GM18858 (cell line): ENCODE data around the gene ROPN1B.
"Not testable (repeated sequence)": the region's sequence is repeated elsewhere in the genome, so short reads cannot be mapped to it uniquely, and the experiment has no call there.

Source experiments
- ATAC-seq: cut with Tn5 transposase; IDR thresholded peaks from one replicate; pipeline ENCODE4 v1.9.1; 2021; ENCODE audit not compliant: unreplicated experiment

Gene ROPN1B

DNA sequence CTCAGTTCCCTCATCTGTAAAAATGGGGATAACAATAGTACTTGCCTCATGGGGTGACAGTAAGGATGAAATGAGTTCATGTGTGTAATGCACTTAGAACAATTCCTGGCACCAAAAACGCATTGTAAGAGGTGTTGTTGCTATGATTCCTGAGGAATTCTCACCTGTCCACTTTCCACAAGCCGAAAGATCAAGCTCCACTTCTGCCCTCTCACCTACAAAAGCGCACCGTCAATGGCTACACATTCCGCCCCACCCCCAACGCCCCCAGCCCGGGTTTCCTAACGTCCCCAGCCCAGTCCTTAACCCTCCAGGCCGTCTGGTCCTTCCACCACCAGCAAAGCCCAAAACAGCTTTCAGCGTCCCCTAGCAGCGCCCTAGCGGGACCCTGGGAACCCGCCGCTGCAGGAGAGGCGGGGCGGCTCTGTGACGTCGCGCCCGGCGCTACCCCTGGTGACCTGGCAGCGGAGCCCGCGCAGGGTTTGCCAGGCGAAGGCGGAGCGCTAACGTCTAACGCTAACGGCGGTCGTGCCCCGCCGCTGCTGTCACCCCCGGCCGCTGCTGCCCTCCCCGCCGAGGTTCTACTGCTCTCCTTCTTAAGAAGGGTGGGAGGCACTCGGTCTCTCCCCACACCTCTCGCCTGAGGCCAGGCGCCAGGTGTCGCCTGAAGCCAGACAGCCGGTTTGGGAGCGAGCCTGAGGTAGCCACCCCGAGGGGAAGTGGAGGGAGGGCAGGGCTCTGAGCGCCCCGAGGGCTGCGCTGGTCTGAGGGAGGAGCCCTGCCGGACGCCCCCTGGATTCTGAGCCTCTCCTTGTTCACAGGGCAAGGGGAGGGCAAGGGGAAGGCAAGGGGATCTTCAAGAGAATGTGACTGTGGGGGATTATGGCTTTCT is at the start of gene ROPN1B:
Gene ROPN1B (plus strand): TSS at position 478 of the 892 bp plus-strand sequence. CDS start 2,877 bp downstream, outside the sequence.
- not testable (repeated sequence) for ATAC-seq

DNA sequence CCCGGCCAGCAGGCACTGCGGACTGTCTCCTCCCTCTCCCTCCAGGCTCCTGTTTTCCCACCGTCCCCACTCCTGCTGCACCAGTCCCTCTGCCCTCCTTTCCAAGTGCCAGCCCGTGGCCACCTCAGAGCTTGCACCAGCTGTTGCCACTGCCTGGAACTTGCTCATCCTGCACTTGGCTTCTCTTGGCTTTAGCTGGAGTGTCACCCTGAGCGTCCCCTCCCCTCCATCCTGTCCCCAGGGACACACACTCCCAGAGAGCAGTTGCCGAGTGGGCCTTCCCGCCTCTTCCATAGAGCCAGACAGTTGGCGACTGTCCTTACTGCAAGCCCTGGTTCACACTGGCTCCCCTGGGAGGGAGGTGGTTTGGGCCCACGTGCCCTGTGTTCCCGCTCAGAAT is 48.8 kb upstream of the ROPN1B start:
- not testable (repeated sequence) for ATAC-seq

DNA sequence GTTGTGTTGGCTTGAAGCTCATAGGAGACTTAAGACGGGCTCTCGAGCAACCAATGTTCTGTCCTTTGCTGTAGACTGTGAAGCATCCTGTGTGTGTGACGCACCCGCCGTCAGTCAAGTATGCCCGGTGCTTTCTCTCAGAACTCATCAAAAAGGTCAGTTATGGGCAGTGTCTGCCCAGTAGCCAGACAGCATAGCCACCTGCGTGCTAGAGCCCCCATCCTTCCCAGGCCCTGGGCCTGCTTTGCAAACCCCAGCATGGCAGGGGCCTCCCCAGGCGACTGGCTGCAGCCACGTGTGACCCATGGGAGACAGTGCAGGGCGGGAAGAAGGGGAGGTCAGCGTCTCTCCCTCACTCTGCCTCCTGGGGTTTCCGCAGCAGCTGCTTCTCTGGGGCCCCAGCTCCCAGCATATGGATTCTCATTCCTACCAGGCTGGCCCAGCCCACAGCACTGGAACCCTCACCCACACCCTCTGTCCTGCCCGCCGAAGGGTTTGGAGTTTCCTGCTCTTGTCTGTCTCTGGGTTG is 48.2 kb upstream of the ROPN1B start:
- not testable (repeated sequence) for ATAC-seq

DNA sequence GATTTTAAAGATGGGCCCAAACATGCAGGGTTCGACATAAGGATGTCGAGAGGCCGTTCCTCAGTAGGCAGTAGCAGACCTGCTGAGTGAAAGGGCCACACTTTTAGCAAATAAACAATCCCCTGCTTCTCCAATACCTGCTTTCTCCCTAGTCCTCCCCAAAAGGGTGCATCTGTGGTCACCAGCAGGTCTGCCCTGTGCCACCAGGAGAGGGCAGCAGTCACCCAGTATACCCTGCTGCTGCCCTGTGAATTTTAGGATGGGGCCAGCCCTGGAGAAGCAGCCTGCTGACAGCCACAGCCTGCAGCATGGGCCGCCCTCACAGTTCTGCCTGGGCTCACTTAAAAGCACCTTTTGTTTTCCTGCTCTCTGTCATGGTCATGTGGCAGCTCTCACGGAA is 47.3 kb upstream of the ROPN1B start:
- not testable (repeated sequence) for ATAC-seq

DNA sequence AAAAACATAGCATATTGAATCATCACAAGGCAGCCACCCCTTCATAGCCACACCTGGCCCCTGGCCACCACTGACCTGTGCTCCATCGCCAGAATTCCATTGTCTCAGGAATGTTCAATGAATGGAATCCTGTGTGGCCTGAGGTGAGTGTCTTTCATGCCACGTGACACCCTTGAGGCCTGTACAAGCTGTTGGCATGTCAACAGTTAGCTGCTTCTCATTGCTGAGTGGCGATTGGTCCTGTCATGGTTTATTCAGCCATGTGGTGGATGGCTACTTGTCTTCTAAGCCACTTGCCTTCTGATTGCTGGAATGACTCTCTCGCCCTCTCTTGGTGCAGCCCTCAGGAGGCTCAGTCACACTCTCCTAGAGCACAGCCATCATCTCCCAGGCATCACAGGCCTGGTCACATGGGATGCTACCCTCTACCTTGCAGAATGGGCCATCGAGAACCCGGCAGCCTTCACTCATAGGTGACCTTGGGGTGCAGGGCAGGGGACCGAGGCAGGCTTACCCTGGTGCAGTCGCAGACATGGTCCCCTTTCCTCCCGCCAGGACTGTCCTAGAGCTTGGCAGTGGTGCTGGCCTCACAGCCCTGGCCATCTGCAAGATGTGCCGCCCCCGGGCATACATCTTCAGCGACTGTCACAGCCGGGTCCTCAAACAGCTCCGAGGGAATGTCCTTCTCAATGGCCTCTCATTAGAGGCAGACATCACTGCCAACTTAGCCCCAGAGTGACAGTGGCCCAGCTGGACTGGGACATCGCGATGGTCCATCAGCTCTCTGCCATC is 45.5 kb upstream of the ROPN1B start:
- ATAC-seq: not testable (repeated sequence)

DNA sequence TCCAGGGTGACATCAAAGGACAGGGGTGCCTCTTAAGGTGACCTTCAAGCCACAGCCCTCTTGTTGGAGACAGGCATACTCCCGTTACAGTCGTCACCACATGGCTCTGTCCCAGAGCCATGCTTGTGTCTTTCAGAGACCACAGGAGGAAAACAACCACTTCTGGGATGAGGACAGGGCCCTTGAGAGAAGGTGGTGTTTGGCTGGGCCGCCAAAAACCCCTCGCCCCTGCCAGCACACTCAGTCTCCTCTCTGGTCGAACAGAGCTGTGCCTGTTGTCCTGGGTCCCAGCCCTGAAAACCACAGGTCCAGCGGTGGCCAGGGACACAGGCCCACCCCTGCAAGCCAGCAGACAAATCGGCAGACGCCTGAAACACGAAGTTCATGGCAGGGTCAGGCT is 44.7 kb upstream of the ROPN1B start:
- not testable (repeated sequence) for ATAC-seq

DNA sequence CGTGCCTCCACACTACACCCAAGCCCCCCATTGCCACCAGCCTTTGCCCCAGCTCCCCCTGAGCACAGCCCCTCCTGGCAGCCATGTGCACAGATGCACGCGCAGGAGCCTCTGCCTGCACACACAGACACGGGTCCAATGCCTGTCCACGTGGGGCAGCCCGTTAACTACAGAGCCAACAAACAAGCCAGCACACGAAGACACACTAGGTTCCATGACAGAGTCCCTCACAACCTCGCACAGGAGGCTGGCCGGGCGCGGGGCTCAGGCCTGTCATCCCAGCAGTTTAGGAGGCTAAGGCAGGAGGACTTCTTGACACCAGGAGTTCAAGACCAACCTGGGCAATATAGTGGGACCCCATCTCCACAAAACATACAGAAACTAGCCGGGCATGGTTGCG is 43.3 kb upstream of the ROPN1B start:
- not testable (repeated sequence) for ATAC-seq

DNA sequence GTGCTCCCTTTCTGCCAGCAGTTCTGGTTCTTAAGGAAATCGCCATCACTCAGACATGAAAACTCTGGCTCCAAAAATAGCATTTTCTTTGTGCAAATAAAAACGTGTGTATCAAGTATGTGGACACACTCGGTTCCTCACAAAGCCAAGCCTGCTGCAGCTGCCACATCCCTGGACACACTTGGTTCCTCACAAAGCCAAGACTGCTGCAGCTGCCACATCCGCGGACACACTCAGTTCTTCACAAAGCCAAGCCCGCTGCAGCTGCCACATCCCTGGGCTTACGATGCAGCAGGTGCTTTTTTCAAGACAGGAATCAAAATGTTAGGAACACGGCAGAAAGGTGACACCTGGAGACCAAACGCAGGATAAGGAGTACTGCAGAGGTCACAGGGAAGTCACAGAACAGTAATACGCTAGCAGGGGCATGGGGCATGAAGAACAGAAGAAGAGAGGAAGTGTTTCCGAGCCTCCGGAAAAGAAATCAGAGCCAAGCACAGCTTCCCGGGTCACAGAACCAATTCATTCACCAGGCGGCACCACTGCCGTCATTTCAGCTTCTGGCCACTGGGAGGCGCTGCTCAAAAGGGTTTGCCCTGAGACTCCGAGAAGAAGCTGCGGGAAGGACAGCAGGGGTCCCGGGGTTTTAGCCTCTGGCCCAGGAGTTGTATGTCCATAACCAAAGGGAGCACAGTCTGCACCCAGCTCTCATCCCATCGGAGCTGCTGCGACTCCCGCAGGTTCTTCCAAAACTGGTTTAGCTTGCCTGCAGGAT is 40.0 kb upstream of the ROPN1B start:
- ATAC-seq: not testable (repeated sequence)

DNA sequence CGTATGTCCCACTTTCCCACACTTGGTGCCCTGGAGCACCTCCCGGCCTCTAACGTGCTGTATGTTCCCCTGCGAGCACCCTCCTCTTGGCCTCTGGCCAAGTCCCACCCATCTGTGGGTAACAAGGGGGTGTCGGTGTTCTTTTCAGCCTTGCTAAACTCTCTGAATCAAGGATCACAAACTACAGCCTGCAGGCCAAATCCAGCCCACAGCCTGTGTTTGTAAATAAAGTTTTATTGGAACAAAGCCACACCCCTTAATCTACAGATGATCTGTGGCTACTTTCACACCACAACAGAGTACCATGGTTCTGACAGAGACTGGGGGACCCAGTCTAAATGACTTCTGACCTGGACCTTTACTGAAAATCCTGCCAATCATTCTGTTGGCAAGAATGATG is 39.2 kb upstream of the ROPN1B start:
- ATAC-seq: not testable (repeated sequence)

DNA sequence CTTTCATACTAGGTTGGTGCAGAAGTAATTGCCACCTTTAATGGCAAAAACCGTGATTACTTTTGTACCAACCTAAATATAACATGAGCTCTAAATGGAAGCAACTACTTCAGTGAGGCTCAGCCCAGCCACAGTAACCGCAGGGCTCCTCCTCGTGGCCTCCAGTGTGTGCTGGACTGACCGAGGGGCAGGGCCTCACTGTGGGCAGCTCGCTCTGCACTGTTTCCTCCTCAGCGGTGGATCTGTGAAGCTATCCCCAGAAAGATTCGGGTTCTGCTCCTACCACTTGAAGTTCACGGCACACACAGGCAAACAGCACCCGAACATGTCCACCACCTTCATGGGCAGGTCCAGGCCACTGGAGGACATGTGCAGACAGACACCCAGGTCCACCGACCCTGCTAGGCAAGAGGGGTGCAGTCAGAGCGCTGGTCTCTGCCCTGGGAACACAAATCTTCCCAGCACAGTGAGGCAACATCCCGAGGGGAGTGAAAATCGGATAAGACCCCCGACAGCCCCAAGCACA is 37.6 kb upstream of the ROPN1B start:
- not testable (repeated sequence) for ATAC-seq

DNA sequence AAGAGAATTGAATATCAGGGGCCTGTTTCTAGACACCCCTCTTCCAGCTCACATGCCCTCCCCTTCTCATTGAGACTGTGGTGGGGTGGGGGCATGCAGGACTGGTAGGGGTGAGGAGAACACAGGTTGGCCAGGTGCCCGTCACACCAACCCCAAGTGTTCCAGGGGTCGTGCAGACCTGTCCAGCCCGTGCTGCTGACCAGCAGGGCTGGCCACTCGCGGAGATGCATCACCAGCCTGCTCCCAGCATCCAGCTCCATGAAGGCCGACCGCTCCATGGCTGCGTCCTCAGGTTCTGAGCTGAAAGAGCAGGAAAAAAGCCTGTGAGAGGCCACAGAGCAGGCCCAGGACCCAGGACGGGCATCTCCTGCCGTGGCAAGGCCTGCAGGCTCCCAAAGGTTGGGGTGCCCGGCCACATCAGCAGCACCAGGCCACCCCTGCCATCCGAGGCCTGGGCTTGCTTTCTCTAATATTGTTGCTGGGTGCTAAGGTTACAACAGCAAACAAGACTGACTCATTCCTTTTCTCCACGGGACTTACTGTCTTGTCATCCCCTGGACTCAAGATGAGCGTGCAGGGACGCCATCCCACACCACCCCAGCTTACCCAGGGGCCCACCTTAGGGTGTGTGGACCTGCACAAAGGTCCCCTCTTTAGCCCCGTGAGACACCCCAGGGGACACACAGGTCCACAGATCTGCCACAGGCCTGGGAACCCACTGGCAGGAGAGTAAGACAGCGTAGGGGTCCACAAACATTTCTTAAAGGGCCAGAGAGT is 35.4 kb upstream of the ROPN1B start:
- ATAC-seq: not testable (repeated sequence)

DNA sequence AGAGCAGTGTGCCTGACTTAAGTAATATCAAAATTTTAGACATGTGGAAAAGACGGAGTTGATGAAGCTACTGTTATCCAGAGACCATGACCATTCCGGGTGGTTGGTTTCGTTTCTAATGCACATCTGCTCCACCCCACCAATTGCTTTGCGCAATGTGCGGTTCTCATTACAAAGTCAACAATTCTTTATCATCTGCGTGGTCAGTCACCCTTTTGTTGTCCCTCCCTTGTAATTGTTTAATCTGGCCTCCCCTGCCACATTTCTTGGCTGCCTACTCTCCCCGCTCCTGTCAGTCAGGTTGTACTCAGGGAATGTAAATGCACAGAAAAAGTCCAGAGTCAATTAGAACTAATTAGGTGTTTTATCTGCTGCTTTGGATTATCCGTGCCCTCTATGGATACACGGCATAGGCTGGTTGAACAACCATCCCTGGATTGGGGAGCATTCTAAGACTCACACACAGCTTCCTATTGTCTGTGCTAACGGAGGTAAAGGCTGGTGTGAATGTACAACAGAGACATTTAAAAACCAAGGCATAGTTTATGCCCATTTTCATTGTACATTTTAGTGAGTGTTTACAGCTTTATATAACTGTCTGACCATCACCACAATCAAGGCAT is 33.6 kb upstream of the ROPN1B start:
- ATAC-seq: not testable (repeated sequence)

DNA sequence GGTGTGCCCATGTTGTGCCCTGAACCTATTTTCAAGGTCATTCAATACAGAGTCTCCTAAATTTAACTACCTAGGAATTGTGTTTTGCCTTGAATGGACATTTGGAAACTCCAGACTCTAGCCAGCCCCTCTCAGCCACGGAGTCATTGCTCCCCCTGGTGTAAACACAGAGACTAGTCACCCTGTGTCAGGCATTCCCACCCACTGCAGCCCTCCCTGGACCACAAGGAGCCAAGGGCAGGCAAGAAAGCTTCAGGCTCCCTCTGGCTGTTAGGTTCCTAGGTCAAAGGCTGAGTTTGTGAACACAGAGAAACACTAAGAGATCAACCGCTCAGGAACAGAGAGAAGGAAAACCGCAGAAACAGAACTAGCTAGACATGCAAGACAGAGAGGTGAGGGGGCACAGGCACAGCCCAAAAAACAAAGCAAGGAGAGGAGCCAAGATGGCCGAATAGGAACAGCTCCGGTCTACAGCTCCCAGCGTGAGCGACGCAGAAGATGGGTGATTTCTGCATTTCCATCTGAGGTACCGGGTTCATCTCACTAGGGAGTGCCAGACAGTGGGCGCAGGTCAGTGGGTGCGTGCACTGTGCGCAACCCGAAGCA is 32.7 kb upstream of the ROPN1B start:
- ATAC-seq: not testable (repeated sequence)

DNA sequence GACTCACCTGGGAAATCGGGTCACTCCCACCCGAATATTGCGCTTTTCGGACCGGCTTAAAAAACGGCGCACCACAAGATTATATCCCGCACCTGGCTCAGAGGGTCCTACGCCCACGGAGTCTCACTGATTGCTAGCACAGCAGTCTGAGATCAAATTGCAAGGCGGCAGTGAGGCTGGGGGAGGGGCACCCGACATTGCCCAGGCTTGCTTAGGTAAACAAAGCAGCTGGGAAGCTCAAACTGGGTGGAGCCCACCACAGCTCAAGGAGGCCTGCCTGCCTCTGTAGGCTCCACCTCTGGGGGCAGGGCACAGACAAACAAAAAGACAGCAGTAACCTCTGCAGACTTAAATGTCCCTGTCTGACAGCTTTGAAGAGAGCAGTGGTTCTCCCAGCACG is 32.1 kb upstream of the ROPN1B start:
- not testable (repeated sequence) for ATAC-seq

DNA sequence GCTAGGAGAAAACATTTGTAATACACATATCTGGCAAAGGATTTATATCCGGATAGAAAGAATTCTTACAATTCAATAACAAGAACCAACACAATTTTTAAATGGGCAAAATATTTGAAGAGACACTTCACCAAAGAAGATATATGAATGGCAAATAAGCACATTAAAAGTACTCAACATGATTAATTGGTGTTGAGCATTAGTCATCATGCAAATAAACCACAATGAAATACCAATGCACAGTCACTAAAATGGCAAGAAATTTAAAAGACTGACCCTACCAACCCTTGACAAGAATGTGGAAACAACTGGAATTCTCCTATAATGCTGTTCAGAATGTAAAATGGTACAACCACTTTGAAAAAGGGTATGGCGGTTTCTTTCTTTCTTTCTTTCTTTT is 21.2 kb upstream of the ROPN1B start:
- ATAC-seq: not testable (repeated sequence)

DNA sequence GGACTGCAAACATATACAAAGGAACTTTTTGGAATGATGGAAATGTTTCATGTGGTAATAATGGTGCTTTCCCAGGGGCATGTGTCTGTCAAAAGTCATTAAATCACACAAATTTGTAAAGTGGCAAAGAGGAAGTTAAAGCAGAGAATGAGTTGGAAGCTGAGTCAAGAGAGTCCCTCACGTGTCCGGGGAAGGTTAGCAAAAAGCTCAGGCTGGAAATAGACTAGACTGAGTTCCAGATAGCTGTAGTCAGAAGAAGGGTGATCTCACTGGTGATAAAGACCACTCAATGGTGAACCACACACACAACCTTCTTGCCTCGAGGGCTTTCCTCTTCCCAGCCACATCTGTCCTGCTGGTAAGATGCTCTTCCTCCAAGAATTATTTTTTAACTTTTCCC is 20.1 kb upstream of the ROPN1B start:
- not testable (repeated sequence) for ATAC-seq

DNA sequence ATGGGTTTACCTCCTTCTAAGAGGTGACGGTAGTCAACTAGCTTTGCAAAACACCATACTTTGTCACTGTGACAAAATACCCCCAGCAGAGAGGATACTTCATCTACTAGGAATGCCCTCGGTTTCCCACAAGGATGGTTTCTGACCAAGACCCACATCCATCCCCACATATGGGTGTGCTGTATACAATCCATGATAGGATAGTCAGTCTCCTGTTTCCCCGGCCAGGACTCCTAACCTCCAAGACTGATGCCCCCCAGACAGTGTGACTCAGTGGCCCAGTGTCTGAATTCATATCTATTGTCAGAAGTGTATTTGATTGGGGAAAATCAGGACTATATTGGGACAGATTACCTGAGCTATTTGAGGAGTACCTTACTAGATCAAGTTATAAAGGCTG is 17.8 kb upstream of the ROPN1B start:
- ATAC-seq: not testable (repeated sequence)

DNA sequence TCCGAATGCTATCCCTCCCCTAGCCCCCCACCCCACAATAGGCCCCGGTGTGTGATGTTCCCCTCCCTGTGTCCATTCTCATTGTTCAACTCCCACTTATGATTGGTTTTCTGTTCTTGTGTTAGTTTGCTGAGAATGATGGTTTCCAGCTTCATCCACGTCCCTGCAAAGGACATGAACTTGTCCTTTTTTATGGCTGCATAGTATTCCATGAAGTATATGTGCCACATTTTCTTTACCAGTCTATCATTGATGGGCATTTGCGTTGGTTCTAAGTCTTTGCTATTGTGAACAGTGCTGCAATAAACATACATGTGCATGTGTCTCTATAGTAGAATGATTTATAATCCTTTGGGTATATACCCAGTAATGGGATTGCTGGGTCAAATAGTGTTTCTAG is 12.0 kb upstream of the ROPN1B start:
- ATAC-seq: not testable (repeated sequence)
